Trophoblast cell (in vitro differentiated cells and primary cell): ENCODE data around the gene PDLIM5.
A peak's percentile ranks its signal among the peaks of the same experiment; 100 is the strongest.

ENCODE experiments used
- DNase-seq, 2 donors: peaks; one replicate each; pipeline ENCODE4 v3.0.0-alpha.2; 2016
- H2AFZ ChIP-seq: 2 replicates; pipeline ENCODE4 v1.6.1; 2013; ENCODE audit warnings: low read length, moderate library complexity, mild to moderate bottlenecking; ENCODE audit not compliant: insufficient read depth, poor library complexity
- H2AK5ac ChIP-seq: 2 replicates; pipeline ENCODE4 v1.6.1; 2013; ENCODE audit warnings: mild to moderate bottlenecking, low read length
- H2BK120ac ChIP-seq: 2 replicates; pipeline ENCODE4 v1.6.1; 2013; ENCODE audit warnings: low read length, mild to moderate bottlenecking, moderate library complexity; ENCODE audit not compliant: insufficient read depth, poor library complexity
- H2BK12ac ChIP-seq: 2 replicates; pipeline ENCODE4 v1.6.1; 2013; ENCODE audit warnings: mild to moderate bottlenecking, low read length, moderate library complexity
- H2BK5ac ChIP-seq: 2 replicates; pipeline ENCODE4 v1.6.1; 2013; ENCODE audit warnings: low read length, low read depth, moderate library complexity, mild to moderate bottlenecking; ENCODE audit not compliant: poor library complexity
- H3K14ac ChIP-seq: 2 replicates; pipeline ENCODE4 v1.6.1; 2013; ENCODE audit warnings: mild to moderate bottlenecking, low read length
- H3K18ac ChIP-seq: 2 replicates; pipeline ENCODE4 v1.6.1; 2013; ENCODE audit warnings: mild to moderate bottlenecking, low read length
- H3K23ac ChIP-seq: 2 replicates; pipeline ENCODE4 v1.6.1; 2013; ENCODE audit warnings: low read length
- H3K27ac ChIP-seq: 2 replicates; pipeline ENCODE4 v1.5.1; 2013; ENCODE audit warnings: low read depth, mild to moderate bottlenecking, inconsistent platforms, low read length, moderate library complexity
- H3K27me3 ChIP-seq: 2 replicates; pipeline ENCODE4 v1.6.1; 2013; ENCODE audit warnings: inconsistent platforms, mild to moderate bottlenecking, low read length, moderate library complexity; ENCODE audit not compliant: insufficient read depth
- H3K36me3 ChIP-seq, 2 experiments: 1 replicate in 1 of 2; 2 replicates in 1 of 2; pipeline ENCODE4 v1.6.1; 2013; ENCODE audit warnings: low read length in 2 of 2, mild to moderate bottlenecking in 2 of 2, moderate library complexity in 1 of 2; ENCODE audit not compliant: insufficient read depth in 2 of 2, control insufficient read depth in 1 of 2
- H3K4ac ChIP-seq: 2 replicates; pipeline ENCODE4 v1.6.1; 2013; ENCODE audit warnings: low read depth, mild to moderate bottlenecking, low read length, moderate library complexity
- H3K4me1 ChIP-seq, 2 experiments: 1 replicate in 1 of 2; 2 replicates in 1 of 2; pipeline ENCODE4 v1.6.1; 2013; ENCODE audit warnings: low read length in 2 of 2, mild to moderate bottlenecking in 2 of 2, moderate library complexity in 1 of 2; ENCODE audit not compliant: insufficient read depth in 2 of 2, control insufficient read depth in 1 of 2
- H3K4me2 ChIP-seq: 2 replicates; pipeline ENCODE4 v1.6.1; 2013; ENCODE audit warnings: inconsistent platforms, mild to moderate bottlenecking, low read length, moderate library complexity
- H3K4me3 ChIP-seq: 2 replicates; pipeline ENCODE4 v1.5.1; 2013; ENCODE audit warnings: mild to moderate bottlenecking, low read depth, low read length, inconsistent platforms
- H3K79me1 ChIP-seq: one replicate; pipeline ENCODE4 v1.6.1; 2013; ENCODE audit warnings: low read length
- H3K79me2 ChIP-seq: 2 replicates; pipeline ENCODE4 v1.6.1; 2013; ENCODE audit warnings: low read length, mild to moderate bottlenecking; ENCODE audit not compliant: control insufficient read depth, insufficient read depth, poor library complexity
- H3K9ac ChIP-seq: 2 replicates; pipeline ENCODE4 v1.6.1; 2013; ENCODE audit warnings: mild to moderate bottlenecking, low read length
- H3K9me3 ChIP-seq: 2 replicates; pipeline ENCODE4 v1.6.1; 2013; ENCODE audit warnings: low read depth, mild to moderate bottlenecking, control low read depth, inconsistent platforms, low read length; ENCODE audit not compliant: insufficient read depth
- H4K12ac ChIP-seq: 2 replicates; pipeline ENCODE4 v1.6.1; 2013; ENCODE audit warnings: low read depth, mild to moderate bottlenecking, low read length, moderate library complexity
- H4K8ac ChIP-seq: 2 replicates; pipeline ENCODE4 v1.6.1; 2013; ENCODE audit warnings: low read depth, mild to moderate bottlenecking, low read length, moderate library complexity
- H4K91ac ChIP-seq: one replicate; pipeline ENCODE4 v1.6.1; 2013; ENCODE audit warnings: low read depth, mild to moderate bottlenecking, low read length, moderate library complexity
- WGBS: extraction: QIAGEN DNeasy Blood & Tissue Kit; methylation state at CpG from one replicate; pipeline ENCODE4 v1.1.7; 2013; ENCODE audit warnings: missing lambda C conversion rate; ENCODE audit not compliant: insufficient read length, insufficient coverage; ENCODE audit errors: extremely low coverage; 5-methylcytosine and 5-hydroxymethylcytosine counted together

The PDLIM5 gene

GRCh38 chr4:94519019-94519418 lies 67.3 kb downstream of the PDLIM5 start:
- H3K4me2 ChIP-seq = no peak overlapping the region
- no peak overlapping the region for H2BK5ac ChIP-seq
- peaks cover 0 to 5% of the 10 kb centered on the region in 2 experiments for H3K4me1 ChIP-seq
- peaks cover 5% of the 10 kb centered on the region for H3K79me1 ChIP-seq
- H3K79me2 ChIP-seq = no peaks in the 10 kb centered on the region
- no peak overlapping the region for H3K27ac ChIP-seq
- no CpG with 5 or more reads among the region's 5 CpGs for WGBS
- no peak overlapping the region for H2BK120ac ChIP-seq
- H3K23ac ChIP-seq = no peak overlapping the region
- H3K14ac ChIP-seq = no peak overlapping the region
- H4K8ac ChIP-seq = no peak overlapping the region
- no peak overlapping the region for H3K4ac ChIP-seq
- H3K27me3 ChIP-seq = no peaks in the 10 kb centered on the region
- H2BK12ac ChIP-seq = no peak overlapping the region
- no peak for DNase-seq
- H3K18ac ChIP-seq = no peak overlapping the region
- no peak overlapping the region for H3K4me3 ChIP-seq
- H4K91ac ChIP-seq = no peak overlapping the region
- H3K9me3 ChIP-seq = no peaks in the 10 kb centered on the region
- no peak overlapping the region for H4K12ac ChIP-seq
- no peaks in the 10 kb centered on the region for H3K36me3 ChIP-seq
- H2AFZ ChIP-seq = no peak overlapping the region
- H3K9ac ChIP-seq = no peak overlapping the region
- H2AK5ac ChIP-seq = no peak overlapping the region

- WGBS = no CpG with 5 or more reads among the region's 4 CpGs
- Histone ChIP-seq H4K8ac (no peak overlapping the region), H3K79me2 (no peaks in the 10 kb centered on the region), H2BK5ac (no peak overlapping the region), H3K18ac (no peak overlapping the region), H3K27me3 (no peaks in the 10 kb centered on the region), H4K12ac (no peak overlapping the region), H3K36me3 (peaks cover 0 to 3% of the 10 kb centered on the region in 2 experiments), H3K9me3 (no peaks in the 10 kb centered on the region), H3K4me3 (no peak overlapping the region), H2BK120ac (no peak overlapping the region), H4K91ac (no peak overlapping the region), H3K9ac (no peak overlapping the region), H3K4ac (no peak overlapping the region), H3K4me2 (no peak overlapping the region), H3K23ac (no peak overlapping the region), H3K79me1 (peaks cover 6% of the 10 kb centered on the region), H2BK12ac (no peak overlapping the region), H3K27ac (no peak overlapping the region), H2AFZ (no peak overlapping the region), H3K4me1 (peaks cover 0 to 5% of the 10 kb centered on the region in 2 experiments), H2AK5ac (no peak overlapping the region), H3K14ac (no peak overlapping the region)
- DNase-seq = no peak
Observed at GRCh38 chr4:94519925-94520789, 68.4 kb downstream of the PDLIM5 start.

- Histone ChIP-seq H4K8ac (no peak overlapping the region), H3K79me1 (peaks cover 5% of the 10 kb centered on the region), H3K14ac (no peak overlapping the region), H3K27me3 (no peaks in the 10 kb centered on the region), H3K79me2 (no peaks in the 10 kb centered on the region), H3K4ac (no peak overlapping the region), H3K36me3 (peaks cover 3% of the 10 kb centered on the region in 2 experiments), H2BK120ac (no peak overlapping the region), H2BK12ac (no peak overlapping the region), H2BK5ac (no peak overlapping the region), H2AK5ac (no peak overlapping the region), H3K23ac (no peak overlapping the region), H3K4me1 (peaks cover 2 to 6% of the 10 kb centered on the region in 2 experiments), H3K27ac (no peak overlapping the region), H3K4me3 (no peak overlapping the region), H3K9ac (no peak overlapping the region), H3K4me2 (no peak overlapping the region), H3K9me3 (no peaks in the 10 kb centered on the region), H4K12ac (no peak overlapping the region), H4K91ac (no peak overlapping the region), H3K18ac (no peak overlapping the region), H2AFZ (no peak overlapping the region)
- no peak for DNase-seq
Observed at GRCh38 chr4:94523033-94523580, 71.4 kb downstream of the PDLIM5 start.

GRCh38 chr4:94523617-94524016 lies 71.9 kb downstream of the PDLIM5 start:
- no CpG with 5 or more reads among the region's 3 CpGs for WGBS
- no peak overlapping the region for H3K27ac ChIP-seq

More at GRCh38 chr4:94523617-94524016, 71.9 kb downstream of the PDLIM5 start:
- Histone ChIP-seq H2AFZ (no peak overlapping the region), H3K36me3 (peaks cover 3% of the 10 kb centered on the region in 2 experiments), H3K79me1 (peaks cover 4% of the 10 kb centered on the region), H2BK120ac (no peak overlapping the region), H3K4ac (no peak overlapping the region), H3K79me2 (no peaks in the 10 kb centered on the region), H3K18ac (no peak overlapping the region), H4K8ac (no peak overlapping the region), H4K12ac (no peak overlapping the region), H3K4me2 (no peak overlapping the region), H2AK5ac (no peak overlapping the region), H3K14ac (no peak overlapping the region), H3K9me3 (no peaks in the 10 kb centered on the region), H3K23ac (no peak overlapping the region), H3K4me1 (peaks cover 2 to 6% of the 10 kb centered on the region in 2 experiments), H3K9ac (no peak overlapping the region), H4K91ac (no peak overlapping the region), H2BK12ac (no peak overlapping the region), H3K4me3 (no peak overlapping the region), H2BK5ac (no peak overlapping the region), H3K27me3 (no peaks in the 10 kb centered on the region)
- peak in 1 of 2 donors; percentile 75 for DNase-seq
